GM13977 (cell line): ENCODE measurements around the gene MAP1LC3A.

Source experiments
- DNase-seq: peaks from one replicate; pipeline ENCODE4 v3.0.0; 2012; ENCODE audit warnings: low spot score
- in situ Hi-C: fragments of 300-500 bp; cut with MboI; formaldehyde crosslinking; loops from one replicate; pipeline ENCODE4 v1.12.0; 2022; ENCODE audit warnings: low sequenced_read_pairs, low pct_unique_long_range_greater_than_20kb, mixed read lengths, inconsistent platforms; ENCODE audit not compliant: unreplicated experiment
- TF ChIP-seq, protein P1 (sequence below): IDR thresholded peaks from 2 replicates; pipeline ENCODE4 v1.5.1; 2012; ENCODE audit warnings: mild to moderate bottlenecking, control low read depth; ENCODE audit not compliant: insufficient read depth; ENCODE audit errors: extremely low read depth, missing control alignments

MAP1LC3A gene

DNA sequence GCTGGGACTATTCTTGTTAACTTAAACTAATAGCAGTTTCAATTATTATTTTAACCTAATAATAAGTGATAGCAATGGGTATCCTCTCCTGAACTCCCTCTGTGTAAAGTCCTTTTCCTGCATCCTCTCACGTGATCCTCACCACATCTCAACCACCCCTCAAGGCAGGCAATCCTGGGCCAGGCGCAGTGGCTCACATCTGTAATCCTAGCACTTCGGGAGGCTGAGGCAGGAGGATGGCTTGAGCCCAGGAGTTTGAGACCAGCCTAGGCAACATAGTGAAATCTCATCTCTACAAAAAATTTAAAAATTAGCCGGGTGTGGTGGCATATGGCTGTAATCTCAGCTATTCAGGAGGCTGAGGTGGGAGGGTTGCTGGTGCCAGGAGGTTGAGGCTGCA is 23.7 kb downstream of the MAP1LC3A start:
- DNase-seq: no peak
- TF ChIP-seq, protein P1, sequence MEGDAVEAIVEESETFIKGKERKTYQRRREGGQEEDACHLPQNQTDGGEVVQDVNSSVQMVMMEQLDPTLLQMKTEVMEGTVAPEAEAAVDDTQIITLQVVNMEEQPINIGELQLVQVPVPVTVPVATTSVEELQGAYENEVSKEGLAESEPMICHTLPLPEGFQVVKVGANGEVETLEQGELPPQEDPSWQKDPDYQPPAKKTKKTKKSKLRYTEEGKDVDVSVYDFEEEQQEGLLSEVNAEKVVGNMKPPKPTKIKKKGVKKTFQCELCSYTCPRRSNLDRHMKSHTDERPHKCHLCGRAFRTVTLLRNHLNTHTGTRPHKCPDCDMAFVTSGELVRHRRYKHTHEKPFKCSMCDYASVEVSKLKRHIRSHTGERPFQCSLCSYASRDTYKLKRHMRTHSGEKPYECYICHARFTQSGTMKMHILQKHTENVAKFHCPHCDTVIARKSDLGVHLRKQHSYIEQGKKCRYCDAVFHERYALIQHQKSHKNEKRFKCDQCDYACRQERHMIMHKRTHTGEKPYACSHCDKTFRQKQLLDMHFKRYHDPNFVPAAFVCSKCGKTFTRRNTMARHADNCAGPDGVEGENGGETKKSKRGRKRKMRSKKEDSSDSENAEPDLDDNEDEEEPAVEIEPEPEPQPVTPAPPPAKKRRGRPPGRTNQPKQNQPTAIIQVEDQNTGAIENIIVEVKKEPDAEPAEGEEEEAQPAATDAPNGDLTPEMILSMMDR: no peak
- in situ Hi-C loops: no loop called here

DNA sequence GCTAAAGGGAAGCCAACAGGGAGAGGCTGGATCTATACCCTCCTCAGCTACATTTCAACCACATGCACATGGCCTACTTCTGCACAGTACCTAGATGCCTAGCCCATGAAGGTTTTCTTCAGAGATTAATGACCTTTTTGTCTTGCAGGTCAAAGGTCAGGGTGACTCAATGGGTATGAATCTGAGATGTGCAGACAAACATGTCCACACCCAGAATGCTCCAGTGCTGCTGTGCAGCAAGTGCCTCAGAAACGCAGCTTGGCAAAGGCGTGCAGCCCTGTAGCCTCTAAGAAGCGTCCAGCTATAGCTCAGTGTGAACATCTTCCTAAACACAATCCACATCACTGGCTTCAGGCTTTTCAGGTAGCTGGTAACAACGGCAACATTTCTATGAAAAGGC is 24.4 kb downstream of the MAP1LC3A start:
- in situ Hi-C loops: no loop called here
- TF ChIP-seq, protein P1: no peak

DNA sequence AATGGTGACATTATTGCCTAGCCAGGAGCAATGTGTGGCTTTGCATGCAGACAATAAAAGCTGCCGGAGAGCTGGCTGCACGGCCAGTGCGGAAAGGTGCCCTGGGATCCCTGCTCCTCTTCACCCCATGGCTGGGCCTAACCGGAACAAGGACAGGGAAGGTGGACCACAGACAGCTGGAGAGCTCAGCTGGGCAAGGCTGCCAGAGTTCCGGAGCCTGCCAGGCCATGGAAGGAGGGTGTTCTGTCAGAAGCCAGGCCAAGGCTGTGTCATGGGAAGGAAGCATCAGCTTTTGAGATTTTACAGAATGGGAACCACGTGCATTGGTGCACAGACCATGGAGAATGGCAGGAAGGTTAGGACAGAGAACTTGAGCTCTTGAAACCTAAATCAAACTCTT is 25.0 kb downstream of the MAP1LC3A start:
- in situ Hi-C loops: no loop called here
- no peak for DNase-seq
- TF ChIP-seq, protein P1: no peak

More for the DNA sequence above, 24.4 kb downstream of the MAP1LC3A start:
- no peak for DNase-seq

DNA sequence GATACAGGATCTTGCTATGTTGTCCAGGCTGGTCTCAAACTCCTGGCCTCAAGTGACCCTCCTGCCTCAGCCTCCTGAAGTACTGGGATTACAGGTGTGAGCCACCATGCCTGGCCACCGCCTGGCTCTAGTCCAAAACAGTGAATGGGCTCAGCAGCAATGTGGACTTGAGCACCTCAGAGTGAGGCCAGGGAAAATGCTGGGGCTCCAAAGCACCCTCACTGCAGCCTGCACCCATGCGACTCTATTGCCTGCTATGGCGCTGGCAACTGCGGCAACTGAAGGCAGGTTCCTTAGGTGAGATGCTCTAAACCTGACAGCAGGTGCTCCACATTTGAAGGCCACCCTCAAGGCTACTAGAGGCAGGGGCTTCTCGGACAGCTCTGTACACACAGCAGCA is 26.5 kb downstream of the MAP1LC3A start:
- DNase-seq: no peak
- in situ Hi-C loops: no loop called here
- TF ChIP-seq, protein P1: no peak

DNA sequence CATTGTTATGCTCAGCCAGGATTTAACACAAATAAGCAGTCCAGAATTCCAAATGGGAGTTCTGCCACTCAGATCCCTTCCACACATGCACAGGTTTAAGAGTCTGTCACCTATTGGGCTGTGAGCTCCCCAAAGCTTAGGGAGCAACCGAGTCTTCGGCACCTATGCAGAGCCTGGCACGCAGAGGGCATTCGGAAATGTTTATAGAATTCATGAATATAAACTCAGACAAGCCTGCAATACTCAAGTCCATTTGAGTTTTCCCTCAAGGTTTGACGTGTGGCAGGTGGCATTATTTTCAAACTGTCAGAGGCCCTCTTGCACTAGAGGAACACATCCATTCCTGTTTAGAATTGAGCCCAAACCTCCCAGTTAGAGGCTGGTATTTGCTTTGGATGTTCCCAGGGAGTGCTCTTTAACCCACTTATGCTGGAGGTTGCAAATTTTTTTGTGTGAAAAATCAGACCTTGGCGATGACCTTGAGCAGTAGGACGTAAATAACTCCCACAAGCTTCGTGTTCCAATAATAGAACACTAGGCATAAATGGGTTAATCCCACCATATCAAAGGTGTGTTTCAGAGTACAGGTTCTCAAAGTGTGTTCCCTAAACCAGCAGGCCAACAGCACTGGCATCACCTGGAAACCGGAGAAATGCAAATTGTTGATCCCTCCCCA is 28.1 kb downstream of the MAP1LC3A start:
- in situ Hi-C loops: no loop called here
- DNase-seq: no peak
- TF ChIP-seq, protein P1: no peak

DNA sequence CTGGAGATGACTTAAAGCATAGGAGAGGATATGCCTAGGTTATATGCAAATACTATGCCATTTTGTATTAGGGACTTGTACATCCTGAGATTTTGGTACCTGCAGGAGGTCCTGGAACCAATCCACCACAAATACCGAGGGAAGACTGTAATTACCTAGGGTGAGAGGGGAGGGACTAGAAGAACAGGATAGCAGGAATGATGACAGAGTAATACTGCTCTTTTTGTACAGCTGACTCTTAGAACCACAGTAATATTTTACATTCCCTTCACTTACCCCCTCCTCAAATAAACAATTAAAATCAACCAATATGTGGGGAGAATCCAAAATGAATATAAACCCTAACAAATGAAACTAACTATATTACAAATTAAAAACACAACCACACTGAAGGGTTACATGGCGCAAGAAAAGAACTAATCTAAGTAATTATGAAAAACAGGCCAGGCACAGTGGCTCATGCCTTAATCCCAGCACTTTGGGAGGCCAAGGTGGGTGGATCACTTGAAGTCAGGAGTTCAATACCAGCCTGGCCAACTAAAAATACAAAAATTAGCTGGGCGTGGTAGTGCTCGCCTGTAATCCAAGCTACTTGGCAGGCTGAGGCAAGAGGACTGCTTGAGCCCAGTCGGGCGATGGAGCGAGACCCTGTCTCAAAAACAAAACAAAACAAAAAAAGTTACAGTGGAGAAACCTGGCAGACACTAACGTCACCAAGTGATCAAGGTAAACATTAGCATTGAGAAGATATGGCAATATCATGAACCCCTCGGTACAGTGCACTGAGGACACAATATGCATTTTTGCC is 37.1 kb downstream of the MAP1LC3A start:
- in situ Hi-C loops: no loop called here
- TF ChIP-seq, protein P1: no peak
- DNase-seq: no peak
